Activated CD4-positive, alpha-beta T cell treated with anti-CD3 and anti-CD28 coated beads for 36 hours (primary cell): Measurements from ENCODE around the gene KCNJ12. TPM values are rescaled to one million over a fixed set of nuclear protein-coding genes. Genes with fewer than 3 reads are reported as not detected.
"Not testable (repeated sequence)": the region's sequence is repeated elsewhere in the genome, so short reads cannot be mapped to it uniquely, and the experiment has no call there.

Source experiments
- ATAC-seq: fragments of 200-7000 bp; cut with Tn5 transposase; one replicate; pipeline ENCODE4 v1.10.0; 2021; ENCODE audit warnings: mild to moderate bottlenecking, moderate library complexity
- CTCF ChIA-PET: fragments of 350-600 bp; sonication (Branson Sonifier 250); formaldehyde crosslinking; loops from one replicate; lab custom pipeline; 2021; ENCODE audit warnings: antibody characterized with exemption; lab: Charles Lee
- POLR2A ChIA-PET: fragments of 350-600 bp; sonication (Branson Sonifier 250); formaldehyde crosslinking; loops from one replicate; lab custom pipeline; 2021; ENCODE audit warnings: antibody characterized with exemption, inconsistent platforms; lab: Charles Lee
- DNase-seq: peaks from one replicate; pipeline ENCODE4 v3.0.0-alpha.2; 2020
- H3K27ac Mint-ChIP-seq: one replicate; pipeline ENCODE4 v1.8.0; 2021; ENCODE audit warnings: mixed read lengths
- H3K27me3 Mint-ChIP-seq: one replicate; pipeline ENCODE4 v1.8.0; 2021; ENCODE audit warnings: mixed read lengths
- H3K36me3 Mint-ChIP-seq: one replicate; pipeline ENCODE4 v1.8.0; 2021; ENCODE audit warnings: low read depth, mixed read lengths
- H3K4me1 Mint-ChIP-seq: one replicate; pipeline ENCODE4 v1.8.0; 2021; ENCODE audit warnings: mixed read lengths
- H3K4me3 Mint-ChIP-seq: one replicate; pipeline ENCODE4 v1.8.0; 2021; ENCODE audit warnings: mild to moderate bottlenecking, moderate library complexity, mixed read lengths
- H3K9me3 Mint-ChIP-seq: one replicate; pipeline ENCODE4 v1.8.0; 2021; ENCODE audit warnings: low read depth, mixed read lengths
- intact Hi-C, 2 experiments: fragments of 100-400 bp; cut with DNase I in 1 of 2; cut with micrococcal nuclease in 1 of 2; formaldehyde crosslinking; loops; one replicate each; pipeline versions ENCODE4 v1.14.2 to v1.15.1; 2022 to 2024; cut with DNase I, micrococcal nuclease
- total RNA-seq, 2 experiments: library from RNA; stranded (reverse); gene quantifications; one replicate each; pipeline ENCODE4 v1.2.3, GENCODE V29; 2021

KCNJ12 gene
- total RNA-seq, 2 experiments from 2014 or later: not detected

DNA sequence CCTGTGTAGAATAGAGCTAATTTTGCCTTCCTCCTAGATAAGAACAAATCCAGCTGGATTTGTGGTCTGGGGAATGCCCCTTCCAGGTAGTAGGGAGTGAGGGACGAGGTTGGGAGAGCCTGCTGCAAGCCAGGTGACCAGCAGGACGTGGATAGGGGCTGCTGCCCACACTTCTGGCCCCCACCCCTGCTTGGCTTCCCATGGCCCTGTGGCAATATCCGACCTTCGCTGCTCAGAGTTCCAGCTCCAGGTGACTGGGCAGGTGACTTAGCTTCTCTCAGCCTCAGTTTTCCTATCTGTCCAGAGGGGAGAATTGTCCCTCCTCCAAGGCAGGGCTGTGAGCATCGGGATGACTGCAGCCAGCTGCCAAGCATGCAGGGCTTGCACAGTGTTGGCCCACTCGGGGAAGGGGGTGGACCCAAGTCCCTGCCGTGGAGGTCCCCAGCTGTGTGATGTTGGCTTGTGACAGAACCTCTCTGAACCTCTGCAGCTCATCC is 29.8 kb downstream of the KCNJ12 start:
- intact Hi-C loops, H3K9me3 Mint-ChIP-seq, H3K27ac Mint-ChIP-seq, POLR2A ChIA-PET, H3K4me3 Mint-ChIP-seq, DNase-seq, H3K27me3 Mint-ChIP-seq, ATAC-seq, H3K36me3 Mint-ChIP-seq, CTCF ChIA-PET, H3K4me1 Mint-ChIP-seq: not testable (repeated sequence)

DNA sequence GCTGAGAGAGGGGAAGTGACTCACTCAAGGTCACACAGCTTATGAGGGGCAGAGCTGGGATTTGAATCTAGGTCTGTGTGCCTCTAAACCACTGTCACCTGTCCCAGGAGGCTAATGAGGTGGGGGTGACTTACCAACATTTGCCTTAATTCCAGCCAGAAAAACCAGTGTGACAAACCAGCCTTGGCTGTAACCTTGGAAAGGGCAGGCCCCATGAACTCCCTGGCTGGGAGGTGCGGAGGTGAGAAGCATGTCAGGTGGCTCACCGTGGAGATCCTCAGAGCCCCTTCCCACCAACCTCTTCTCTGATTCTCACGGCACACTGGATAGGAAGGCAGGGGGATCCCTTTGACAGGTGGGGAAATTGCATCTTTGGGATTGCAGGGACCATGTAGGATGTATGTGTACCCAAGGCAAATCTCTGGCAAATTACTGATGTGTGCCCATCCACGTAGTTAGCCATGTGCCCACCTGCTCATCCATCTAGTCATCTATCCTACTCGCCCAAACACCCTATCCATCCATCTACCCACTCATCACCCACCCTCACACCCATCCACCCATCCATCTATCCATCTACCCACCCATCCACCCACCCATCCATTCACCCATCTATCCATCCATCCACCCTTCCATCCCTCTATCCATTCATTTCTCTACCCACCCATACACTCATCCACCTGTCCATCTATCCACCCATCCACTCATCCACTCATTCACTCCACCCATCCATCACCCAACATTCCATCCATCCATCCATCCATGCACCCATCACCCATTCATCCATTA is 30.7 kb downstream of the KCNJ12 start:
- intact Hi-C loops, POLR2A ChIA-PET: not testable (repeated sequence)

DNA sequence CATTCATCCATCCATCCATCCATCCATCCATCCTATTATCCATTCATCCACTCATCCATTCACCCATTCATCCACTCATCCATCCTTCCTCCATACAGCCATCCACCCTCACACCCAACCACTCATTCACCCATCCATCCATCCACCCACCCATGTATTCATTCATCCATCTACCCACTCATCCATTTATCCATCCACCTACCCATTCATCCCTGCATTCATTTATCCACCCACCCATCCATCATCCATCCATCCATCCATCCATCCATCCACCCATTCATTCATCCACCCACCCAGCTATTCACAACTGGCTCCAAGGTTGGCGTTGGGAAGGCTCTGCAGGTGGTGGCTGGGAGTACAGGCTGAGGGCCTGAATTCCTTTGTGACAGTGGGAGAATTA is 31.6 kb downstream of the KCNJ12 start:
- intact Hi-C loops, H3K4me1 Mint-ChIP-seq, H3K4me3 Mint-ChIP-seq, CTCF ChIA-PET, ATAC-seq, H3K9me3 Mint-ChIP-seq, H3K36me3 Mint-ChIP-seq, H3K27me3 Mint-ChIP-seq, H3K27ac Mint-ChIP-seq, DNase-seq, POLR2A ChIA-PET: not testable (repeated sequence)

More for the DNA sequence above, 30.7 kb downstream of the KCNJ12 start:
- H3K27ac Mint-ChIP-seq, H3K27me3 Mint-ChIP-seq, H3K4me3 Mint-ChIP-seq, ATAC-seq, H3K36me3 Mint-ChIP-seq, CTCF ChIA-PET, H3K9me3 Mint-ChIP-seq, DNase-seq, H3K4me1 Mint-ChIP-seq: not testable (repeated sequence)

DNA sequence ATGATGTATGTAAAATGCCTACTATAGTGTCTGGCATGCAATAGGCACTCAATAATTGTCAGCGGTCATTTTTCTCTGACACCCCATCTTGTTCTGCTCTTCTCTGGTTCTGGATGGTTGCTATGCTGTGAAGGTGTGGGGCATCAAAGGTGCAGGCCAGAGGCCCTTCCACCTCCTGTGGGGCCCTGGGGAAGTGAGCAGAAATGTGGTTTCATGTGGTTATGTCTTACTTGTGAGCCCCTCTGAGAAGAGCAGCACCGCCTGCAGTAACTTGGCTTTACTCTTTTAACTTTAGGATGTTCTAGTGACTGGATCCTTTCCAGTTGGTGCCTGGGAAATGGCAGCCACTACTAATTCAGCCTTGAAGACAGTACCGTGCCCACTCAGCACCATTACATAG is 32.1 kb downstream of the KCNJ12 start:
- DNase-seq, ATAC-seq, H3K27me3 Mint-ChIP-seq, H3K9me3 Mint-ChIP-seq, H3K4me1 Mint-ChIP-seq, CTCF ChIA-PET, intact Hi-C loops, POLR2A ChIA-PET, H3K27ac Mint-ChIP-seq, H3K36me3 Mint-ChIP-seq, H3K4me3 Mint-ChIP-seq: not testable (repeated sequence)

DNA sequence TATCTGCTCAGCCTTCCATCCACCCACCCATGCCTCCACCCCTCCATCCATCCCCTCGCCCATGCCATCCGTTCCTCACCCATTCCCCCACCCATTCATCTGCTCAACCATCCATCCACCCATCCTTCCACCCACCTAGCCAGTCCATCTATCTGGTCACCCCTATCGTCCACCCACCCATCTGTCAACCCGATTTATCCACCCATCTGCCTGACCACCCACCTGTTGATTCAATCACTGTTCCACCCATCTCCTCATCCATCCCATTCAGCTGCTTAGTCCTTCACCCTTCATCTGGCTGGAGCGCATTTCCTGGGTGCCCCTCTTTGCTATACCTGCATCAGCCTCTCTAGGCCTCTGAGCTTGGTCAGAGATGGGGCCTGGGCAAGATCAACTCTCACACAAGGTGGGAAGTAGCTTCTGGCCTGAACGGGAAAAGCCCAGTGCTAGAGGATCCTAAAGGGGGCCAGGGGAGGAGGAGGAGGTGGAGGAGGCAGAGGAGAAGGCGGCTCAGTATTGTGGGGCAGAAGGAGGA is 32.7 kb downstream of the KCNJ12 start:
- H3K9me3 Mint-ChIP-seq, H3K27me3 Mint-ChIP-seq, POLR2A ChIA-PET, DNase-seq, ATAC-seq, H3K4me3 Mint-ChIP-seq, intact Hi-C loops, H3K27ac Mint-ChIP-seq, H3K4me1 Mint-ChIP-seq, H3K36me3 Mint-ChIP-seq, CTCF ChIA-PET: not testable (repeated sequence)

DNA sequence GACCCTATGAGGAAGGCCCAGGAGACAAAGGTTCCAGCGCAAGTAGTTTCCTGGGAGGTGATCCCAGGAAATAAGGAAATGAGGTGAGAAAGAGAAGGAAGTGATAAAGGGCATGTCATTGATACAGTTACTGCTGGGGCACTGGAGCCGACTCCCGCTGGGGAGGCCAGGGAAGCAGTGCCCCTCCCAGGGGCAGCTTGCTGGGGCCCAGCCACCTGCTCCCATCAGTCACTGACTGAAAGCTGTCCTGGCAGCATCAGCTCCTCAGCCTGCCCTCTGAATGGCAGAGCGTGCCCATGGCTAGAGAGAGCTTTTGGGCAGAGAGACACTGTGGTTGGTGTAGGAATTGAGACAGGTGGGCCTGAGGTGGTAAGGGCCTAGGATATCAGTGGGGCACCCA is 33.2 kb downstream of the KCNJ12 start:
- H3K9me3 Mint-ChIP-seq, POLR2A ChIA-PET, ATAC-seq, CTCF ChIA-PET, DNase-seq, H3K27ac Mint-ChIP-seq, H3K36me3 Mint-ChIP-seq, H3K4me3 Mint-ChIP-seq, H3K4me1 Mint-ChIP-seq, intact Hi-C loops, H3K27me3 Mint-ChIP-seq: not testable (repeated sequence)

DNA sequence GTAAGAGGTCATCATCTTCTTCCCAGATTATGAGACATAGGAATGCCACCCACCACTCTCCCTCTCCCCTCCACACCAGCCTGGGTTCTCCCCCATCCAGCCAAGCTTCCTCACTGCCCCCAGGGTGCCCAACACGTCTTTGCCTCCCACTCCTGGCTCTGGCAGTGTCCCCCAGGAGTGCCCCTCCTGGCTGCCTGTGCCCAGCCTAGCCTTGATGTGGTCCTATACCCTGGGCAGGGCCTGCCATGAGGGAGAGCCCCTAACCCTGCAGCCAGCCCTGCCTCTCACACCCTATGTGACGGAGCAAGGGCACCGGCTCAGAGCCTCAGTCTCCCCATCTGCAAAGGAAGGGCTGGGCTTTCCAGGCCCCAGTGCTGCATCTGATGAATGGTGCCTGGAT is 33.8 kb downstream of the KCNJ12 start:
- ATAC-seq, H3K27me3 Mint-ChIP-seq, H3K36me3 Mint-ChIP-seq, H3K4me3 Mint-ChIP-seq, DNase-seq, POLR2A ChIA-PET, H3K4me1 Mint-ChIP-seq, H3K27ac Mint-ChIP-seq, H3K9me3 Mint-ChIP-seq, intact Hi-C loops, CTCF ChIA-PET: not testable (repeated sequence)

DNA sequence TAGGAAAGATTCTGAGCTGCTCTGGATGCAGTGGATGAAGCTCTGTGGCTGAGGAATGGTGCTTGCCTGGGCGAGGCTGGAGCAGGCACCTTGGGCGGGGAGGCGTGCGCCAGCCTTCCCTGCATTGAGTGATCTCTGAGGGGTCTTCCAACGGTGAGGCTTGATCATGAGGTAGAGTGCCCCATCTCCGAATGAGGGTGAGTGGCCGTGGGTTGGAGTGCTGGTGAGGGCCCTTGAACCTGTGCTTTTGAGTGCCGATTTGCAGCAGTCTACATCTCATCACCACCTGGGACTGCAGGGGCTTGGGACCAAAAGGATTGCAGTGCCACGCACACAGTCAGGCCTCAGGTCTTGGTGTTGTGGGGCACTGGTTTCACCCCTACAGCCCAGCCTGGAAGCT is 34.2 kb downstream of the KCNJ12 start:
- H3K27ac Mint-ChIP-seq, H3K4me1 Mint-ChIP-seq, H3K27me3 Mint-ChIP-seq, ATAC-seq, DNase-seq, CTCF ChIA-PET, H3K4me3 Mint-ChIP-seq, POLR2A ChIA-PET, intact Hi-C loops, H3K36me3 Mint-ChIP-seq, H3K9me3 Mint-ChIP-seq: not testable (repeated sequence)

DNA sequence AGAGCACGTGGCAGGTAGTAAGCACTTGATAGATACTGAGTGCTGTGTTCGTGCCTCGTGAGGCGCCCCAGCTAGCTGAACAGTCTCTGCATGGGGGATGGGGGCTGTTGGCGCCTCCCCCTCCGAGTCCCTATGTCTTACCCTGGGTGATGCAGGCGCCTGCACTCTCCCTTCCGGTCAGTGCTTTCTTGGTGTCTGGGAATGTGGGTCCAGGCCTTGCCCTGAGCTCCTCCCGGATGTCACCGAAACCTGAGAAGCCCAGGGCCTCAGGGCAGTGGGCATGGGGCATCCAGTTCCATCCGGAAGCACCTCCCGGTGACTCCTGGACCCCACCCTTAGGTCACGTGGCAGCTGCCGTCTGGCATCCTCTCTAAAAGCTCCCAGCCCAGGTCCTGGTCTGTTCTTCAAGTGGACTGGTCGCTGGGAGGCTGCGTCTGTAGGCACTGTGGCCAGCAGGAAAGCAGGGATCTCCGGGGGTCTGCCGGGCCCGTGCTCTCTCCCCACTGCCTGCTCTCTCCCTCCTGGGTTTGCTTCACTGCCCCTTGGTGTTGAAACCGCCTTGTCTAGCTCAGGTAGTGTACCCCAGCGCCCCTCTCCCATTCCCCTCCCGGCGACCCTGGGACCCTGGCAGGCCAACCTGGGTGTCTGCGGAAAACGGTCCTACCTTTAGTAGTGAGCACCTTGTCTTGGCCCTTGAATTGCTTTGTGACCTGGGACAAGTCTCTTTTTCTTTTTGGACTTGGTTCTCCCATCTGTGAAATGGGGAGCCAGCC is 34.9 kb downstream of the KCNJ12 start:
- H3K27me3 Mint-ChIP-seq, CTCF ChIA-PET: not testable (repeated sequence)

DNA sequence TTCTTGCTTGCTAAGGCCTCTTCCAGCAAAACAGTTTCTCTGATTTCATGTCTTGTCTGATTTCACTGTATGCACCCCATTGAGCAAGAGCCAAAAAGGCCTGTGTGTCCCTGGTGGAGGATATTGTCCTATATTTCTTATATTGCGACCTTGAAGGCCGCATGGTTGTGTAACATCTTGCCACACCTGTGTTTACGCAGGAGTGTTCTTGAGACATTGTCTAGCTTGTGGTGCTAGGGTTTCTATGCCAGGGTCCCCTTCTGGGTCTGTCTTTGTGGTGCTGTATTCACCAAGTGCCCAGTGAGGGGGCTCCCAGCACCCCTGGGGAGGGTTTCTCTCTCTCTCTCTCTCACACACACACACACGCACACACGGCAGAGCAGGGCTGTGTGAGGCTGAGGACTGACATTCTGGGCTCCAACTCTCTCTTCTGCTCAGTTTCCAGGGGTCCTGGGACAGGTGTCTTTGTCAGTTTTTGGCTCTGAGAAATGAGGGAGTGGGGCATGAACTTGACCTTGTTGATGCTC is 35.6 kb downstream of the KCNJ12 start:
- intact Hi-C loops, CTCF ChIA-PET, H3K36me3 Mint-ChIP-seq, DNase-seq, H3K4me1 Mint-ChIP-seq, H3K4me3 Mint-ChIP-seq, POLR2A ChIA-PET, H3K27ac Mint-ChIP-seq, H3K27me3 Mint-ChIP-seq, ATAC-seq, H3K9me3 Mint-ChIP-seq: not testable (repeated sequence)

More for the DNA sequence above, 34.9 kb downstream of the KCNJ12 start:
- H3K36me3 Mint-ChIP-seq, DNase-seq, H3K4me1 Mint-ChIP-seq, H3K9me3 Mint-ChIP-seq, H3K4me3 Mint-ChIP-seq, ATAC-seq, H3K27ac Mint-ChIP-seq, intact Hi-C loops, POLR2A ChIA-PET: not testable (repeated sequence)

DNA sequence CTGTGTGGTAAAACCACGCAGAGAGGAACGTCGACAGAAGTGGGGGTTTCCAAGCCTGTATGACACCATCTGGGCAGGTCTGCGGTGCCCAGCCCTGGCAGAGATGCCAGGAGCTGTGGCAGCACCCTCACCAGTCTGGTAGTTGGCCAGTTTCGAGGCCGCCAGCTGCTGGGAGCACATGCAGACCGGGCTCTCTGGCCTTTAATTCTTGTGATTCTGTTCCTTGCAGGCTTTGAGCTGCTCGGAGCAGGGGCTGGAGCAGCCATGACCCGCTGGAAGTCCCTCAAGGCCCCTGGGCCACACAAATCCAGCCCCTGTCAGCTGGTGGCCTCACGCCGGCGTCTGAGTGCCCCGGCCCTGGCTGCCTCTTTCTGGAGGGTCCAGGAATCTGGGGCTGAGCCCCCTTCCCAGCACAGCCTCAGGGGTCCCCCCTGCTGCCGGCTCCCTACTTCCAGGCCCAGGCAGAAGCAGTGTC is 36.1 kb downstream of the KCNJ12 start:
- H3K9me3 Mint-ChIP-seq, H3K36me3 Mint-ChIP-seq, POLR2A ChIA-PET, ATAC-seq, intact Hi-C loops, H3K27me3 Mint-ChIP-seq, CTCF ChIA-PET, H3K4me3 Mint-ChIP-seq, DNase-seq, H3K4me1 Mint-ChIP-seq, H3K27ac Mint-ChIP-seq: not testable (repeated sequence)
